NT2/D1 (cell line): Measurements from ENCODE around the gene SGTA.
"Not testable (repeated sequence)": the region's sequence is repeated elsewhere in the genome, so short reads cannot be mapped to it uniquely, and the experiment has no call there.

Source experiments
- DNase-seq: peaks from one replicate; pipeline ENCODE4 v3.0.0-alpha.2; 2011; ENCODE audit warnings: low read depth, low spot score
- H3K27me3 ChIP-seq: 2 replicates; pipeline ENCODE4 v1.6.0; 2011; ENCODE audit warnings: mild to moderate bottlenecking; ENCODE audit not compliant: insufficient read length, insufficient read depth
- H3K36me3 ChIP-seq: 2 replicates; pipeline ENCODE4 v1.6.1; 2011; ENCODE audit warnings: mild to moderate bottlenecking, low read length, mixed read lengths; ENCODE audit not compliant: insufficient read depth, insufficient read length
- H3K4me1 ChIP-seq: 2 replicates; pipeline ENCODE4 v1.5.1; 2011; ENCODE audit not compliant: insufficient read depth, insufficient read length
- H3K4me3 ChIP-seq: 2 replicates; pipeline ENCODE4 v1.5.1; 2011; ENCODE audit warnings: low read depth; ENCODE audit not compliant: insufficient read length
- H3K9ac ChIP-seq: 2 replicates; pipeline ENCODE4 v1.6.0; 2011; ENCODE audit warnings: low read depth; ENCODE audit not compliant: insufficient read length
- H3K9me3 ChIP-seq: 2 replicates; pipeline ENCODE4 v1.5.1; 2011; ENCODE audit warnings: mild to moderate bottlenecking, low read length; ENCODE audit not compliant: insufficient read depth
- SUZ12 ChIP-seq: IDR thresholded peaks from 2 replicates; pipeline ENCODE4 v1.6.1; 2011; ENCODE audit not compliant: insufficient read length, insufficient read depth; ENCODE audit errors: extremely low read depth
- YY1 ChIP-seq: IDR thresholded peaks from 2 replicates; pipeline ENCODE4 v1.6.1; 2011; ENCODE audit not compliant: insufficient read length, insufficient read depth
- ZNF274 ChIP-seq: IDR thresholded peaks from 2 replicates; pipeline ENCODE4 v1.6.1; 2011; ENCODE audit warnings: mild to moderate bottlenecking, low read depth, low read length

The SGTA gene

DNA sequence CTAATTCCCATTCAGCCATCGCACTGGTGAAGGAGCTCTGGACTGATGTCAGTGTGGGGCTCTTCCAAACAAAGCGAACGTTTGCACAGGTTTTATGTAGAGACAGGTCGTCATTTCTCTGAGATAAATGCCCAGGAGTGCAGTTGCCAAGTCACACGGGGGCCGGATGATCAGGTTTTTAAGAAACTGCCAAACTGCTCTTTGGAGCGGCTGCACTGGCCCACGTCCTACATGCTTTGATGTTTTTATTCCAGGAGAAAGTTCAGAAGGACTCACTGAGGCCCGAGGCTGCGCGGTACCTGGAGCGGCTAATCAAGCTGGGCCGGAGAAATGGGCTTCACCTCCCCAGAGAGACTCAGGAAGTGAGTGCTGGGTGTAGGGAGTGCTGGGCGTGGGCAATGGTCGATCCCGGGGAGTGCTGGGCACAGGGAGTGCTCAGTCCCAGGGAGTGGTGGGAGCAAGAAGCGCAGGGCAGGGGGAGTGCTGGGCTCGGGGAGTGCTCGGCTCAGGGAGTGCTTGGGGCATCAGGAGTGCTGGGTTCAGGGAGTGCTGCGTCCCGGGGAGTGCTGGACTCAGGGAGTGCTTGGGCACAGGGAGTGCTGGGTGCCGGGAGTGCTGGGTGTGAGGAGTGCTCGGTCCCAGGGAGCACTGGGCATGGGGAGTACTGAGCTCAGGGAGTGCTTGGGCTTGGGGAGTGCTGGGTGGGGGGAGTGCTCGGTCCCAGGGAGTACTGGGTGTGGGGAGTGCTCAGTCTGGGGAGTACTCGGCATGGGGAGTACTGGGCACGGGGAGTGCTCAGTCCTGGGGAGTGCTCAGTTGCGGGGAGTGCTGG lies 13.0 kb upstream of the SGTA start:
- Histone ChIP-seq H3K27me3 (no peaks in the 10 kb centered on the region), H3K9me3 (no peaks in the 10 kb centered on the region), H3K36me3 (peaks cover 97% of the 10 kb centered on the region), H3K9ac (no peak overlapping the region), H3K4me3 (no peak overlapping the region), H3K4me1 (peaks cover 15% of the 10 kb centered on the region)
- TF ChIP-seq ZNF274 = no peak
- TF ChIP-seq SUZ12 = no peak
- no peak for TF ChIP-seq YY1
- no peak for DNase-seq

DNA sequence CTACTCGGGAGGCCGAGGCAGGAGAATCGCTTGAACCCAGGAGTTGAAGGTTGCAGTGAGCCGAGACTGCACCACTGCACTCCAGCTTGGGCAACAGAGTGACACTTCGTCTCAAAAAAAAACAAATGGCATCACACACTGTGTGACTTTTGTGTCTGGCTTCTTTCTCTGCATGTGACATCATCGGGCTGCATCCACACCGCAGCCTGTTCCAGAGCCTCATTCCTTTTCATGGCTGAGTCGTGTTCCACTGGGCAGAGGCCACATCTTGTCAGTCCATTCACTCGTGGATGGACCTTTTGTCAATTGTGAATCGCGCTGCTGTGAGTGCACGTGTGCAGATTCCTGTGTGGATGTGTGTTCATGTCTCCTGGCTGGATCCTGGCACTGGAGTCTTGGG lies 10.5 kb upstream of the SGTA start:
- DNase-seq = no peak
- H3K4me1 ChIP-seq = peaks cover 17% of the 10 kb centered on the region
- TF ChIP-seq YY1 (no peak), SUZ12 (no peak), ZNF274 (no peak)
- H3K9ac ChIP-seq = no peak overlapping the region
- H3K4me3 ChIP-seq = no peak overlapping the region
- peaks cover 96% of the 10 kb centered on the region for H3K36me3 ChIP-seq
- no peaks in the 10 kb centered on the region for H3K27me3 ChIP-seq
- H3K9me3 ChIP-seq = no peaks in the 10 kb centered on the region

DNA sequence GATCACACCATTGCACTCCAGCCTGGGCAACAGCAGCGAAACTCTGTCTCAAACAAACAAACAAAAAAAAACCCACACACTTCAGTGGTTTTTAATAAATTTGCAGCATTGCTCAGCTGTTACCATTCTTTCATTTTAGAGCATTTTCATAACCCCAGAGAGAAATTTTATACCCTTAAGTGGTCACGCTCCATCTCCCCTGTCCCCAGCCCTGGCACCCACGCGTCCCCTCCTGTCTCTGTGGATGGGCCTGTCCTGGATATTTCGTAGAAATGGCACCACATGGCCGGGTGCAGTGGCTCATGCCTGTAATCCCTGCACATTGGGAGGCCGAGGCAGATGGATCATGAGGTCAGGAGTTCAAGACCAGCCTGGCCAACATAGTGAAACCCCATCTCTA lies 10.1 kb upstream of the SGTA start:
- Histone ChIP-seq H3K36me3 (peaks cover 96% of the 10 kb centered on the region), H3K4me3 (no peak overlapping the region), H3K9me3 (no peaks in the 10 kb centered on the region), H3K4me1 (peaks cover 19% of the 10 kb centered on the region), H3K9ac (no peak overlapping the region), H3K27me3 (no peaks in the 10 kb centered on the region)
- no peak for DNase-seq
- TF ChIP-seq YY1 (no peak), SUZ12 (no peak), ZNF274 (no peak)

DNA sequence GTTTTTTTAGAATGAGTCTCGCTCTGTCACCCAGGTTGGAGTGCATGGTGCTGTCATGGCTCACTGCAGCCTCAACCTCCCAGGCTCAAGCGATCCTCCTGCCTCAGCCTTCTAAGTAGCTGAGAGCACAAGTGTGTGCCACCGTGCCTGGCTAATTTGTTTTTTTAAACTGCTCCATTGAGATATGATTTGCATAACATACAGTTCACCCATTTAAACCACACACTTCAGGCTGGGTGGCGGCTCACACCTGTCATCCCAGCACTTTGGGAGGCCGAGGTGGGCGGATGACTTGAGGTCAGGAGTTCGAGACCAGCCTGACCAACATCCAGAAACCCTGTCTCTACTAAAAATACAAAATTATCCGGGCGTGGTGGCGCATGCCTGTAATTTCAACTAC lies 9.6 kb upstream of the SGTA start:
- H3K9me3 ChIP-seq = not testable (repeated sequence)
- H3K4me1 ChIP-seq = peaks cover 19% of the 10 kb centered on the region

DNA sequence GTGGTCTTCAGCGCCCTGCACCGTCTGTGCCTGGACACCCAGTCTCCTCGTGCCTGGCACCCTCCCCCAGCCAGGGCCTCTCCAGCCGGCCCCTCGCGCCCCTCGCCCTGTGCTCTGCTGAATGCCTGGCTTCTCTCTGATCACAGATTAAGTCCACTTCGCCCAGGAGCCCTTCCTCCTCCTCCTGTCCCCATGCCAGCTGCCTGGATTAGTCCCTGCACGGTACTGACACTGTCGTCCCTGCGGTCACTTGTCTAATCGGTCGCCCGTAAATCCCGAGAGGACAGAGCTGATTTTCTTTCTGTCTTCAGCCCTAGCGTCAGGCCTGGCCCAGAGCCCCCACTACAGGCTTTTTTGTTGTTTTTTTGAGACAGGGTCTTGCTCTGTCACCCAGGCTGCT lies 8.8 kb upstream of the SGTA start:
- H3K27me3 ChIP-seq = no peaks in the 10 kb centered on the region
- peaks cover 18% of the 10 kb centered on the region for H3K4me1 ChIP-seq
- H3K9me3 ChIP-seq = no peaks in the 10 kb centered on the region
- no peak overlapping the region for H3K9ac ChIP-seq
- TF ChIP-seq ZNF274 (no peak), SUZ12 (no peak), YY1 (no peak)
- H3K4me3 ChIP-seq = no peak overlapping the region
- DNase-seq = no peak
- H3K36me3 ChIP-seq = peaks cover 95% of the 10 kb centered on the region

More for the DNA sequence above, 9.6 kb upstream of the SGTA start:
- not testable (repeated sequence) for H3K27me3 ChIP-seq, H3K4me3 ChIP-seq, DNase-seq, H3K9ac ChIP-seq
- H3K36me3 ChIP-seq = peaks cover 96% of the 10 kb centered on the region

DNA sequence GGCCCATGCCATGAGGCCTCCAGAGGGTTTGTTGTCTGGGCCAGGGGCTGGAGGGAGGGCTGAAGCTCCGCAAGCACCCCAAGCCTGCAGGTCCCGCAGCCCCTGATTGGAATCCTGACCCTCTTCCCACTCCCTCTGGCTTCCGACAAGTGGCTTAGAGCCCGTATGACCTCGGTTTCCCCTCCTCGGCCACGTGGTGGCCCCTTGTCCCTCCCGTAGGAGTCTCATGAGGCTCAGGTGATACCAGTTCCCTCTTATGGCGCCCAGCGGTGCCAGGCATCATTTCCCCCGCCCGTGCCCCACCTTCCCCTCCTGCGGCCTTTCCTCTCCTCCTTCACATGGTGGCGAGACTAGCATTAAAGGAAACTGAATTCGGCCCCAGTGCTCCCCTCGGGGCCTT lies 8.4 kb upstream of the SGTA start:
- Histone ChIP-seq H3K27me3 (no peaks in the 10 kb centered on the region), H3K9ac (no peak overlapping the region), H3K4me3 (no peak overlapping the region), H3K4me1 (peaks cover 15% of the 10 kb centered on the region), H3K36me3 (peaks cover 91% of the 10 kb centered on the region), H3K9me3 (no peaks in the 10 kb centered on the region)
- DNase-seq = no peak
- TF ChIP-seq YY1 (no peak), SUZ12 (no peak)

DNA sequence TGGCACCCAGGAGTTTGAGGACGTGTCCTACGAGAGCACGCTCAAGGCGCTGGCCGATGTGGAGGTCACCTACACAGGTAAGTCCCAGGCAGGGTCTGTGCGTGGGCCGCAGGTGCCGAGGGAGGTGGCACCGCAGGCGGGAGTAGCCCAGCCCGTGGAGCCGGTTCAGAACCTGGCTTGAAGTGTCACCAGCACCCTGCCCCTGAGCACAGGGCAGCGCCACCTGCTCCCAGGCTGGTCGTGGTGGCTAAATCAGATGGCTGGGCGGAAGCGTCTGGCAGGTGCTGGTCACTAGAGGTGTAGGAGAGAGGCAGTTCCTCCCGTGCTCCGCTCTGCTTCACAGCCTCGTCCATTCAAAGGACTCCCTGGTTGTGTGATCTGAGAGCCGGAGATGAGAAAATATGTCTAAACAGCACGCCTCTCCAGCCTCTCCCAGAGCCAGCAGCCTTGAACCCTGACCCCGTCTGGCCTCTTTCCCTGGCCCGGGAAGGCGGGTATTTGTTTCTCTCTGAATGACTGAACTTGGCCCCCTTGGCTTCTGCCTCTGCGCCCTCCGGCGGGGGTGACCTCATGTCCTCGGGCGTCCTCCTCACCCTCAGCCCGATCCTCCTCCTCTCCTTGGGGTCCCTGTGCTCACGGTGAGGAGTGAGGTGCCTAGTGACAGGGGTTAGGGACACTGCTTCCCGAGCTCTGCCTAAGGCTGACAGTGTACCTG lies 7.6 kb upstream of the SGTA start:
- no peak overlapping the region for H3K4me3 ChIP-seq
- TF ChIP-seq SUZ12 = no peak
- no peak for TF ChIP-seq YY1
- TF ChIP-seq ZNF274 = no peak
- H3K4me1 ChIP-seq = peaks cover 11% of the 10 kb centered on the region
- DNase-seq = no peak
- no peaks in the 10 kb centered on the region for H3K9me3 ChIP-seq
- peaks cover 86% of the 10 kb centered on the region for H3K36me3 ChIP-seq
- no peak overlapping the region for H3K9ac ChIP-seq
- H3K27me3 ChIP-seq = no peaks in the 10 kb centered on the region

DNA sequence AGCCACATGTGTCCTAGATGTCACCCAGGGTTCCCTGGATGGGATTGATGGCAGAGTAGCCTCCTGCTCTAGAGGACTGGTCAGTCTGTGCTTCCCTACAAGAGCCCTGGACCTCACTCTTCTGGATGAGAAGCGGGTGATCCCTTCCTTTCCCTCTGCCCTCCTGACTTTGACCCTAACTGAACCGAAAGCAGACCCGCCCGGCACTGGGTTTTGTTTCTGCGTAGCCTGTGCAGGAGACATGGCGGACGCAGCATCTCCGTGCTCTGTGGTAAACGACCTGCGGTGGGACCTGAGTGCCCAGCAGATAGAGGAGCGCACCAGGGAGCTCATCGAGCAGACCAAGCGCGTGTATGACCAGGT lies 7.1 kb upstream of the SGTA start:
- H3K9me3 ChIP-seq = no peaks in the 10 kb centered on the region
- no peaks in the 10 kb centered on the region for H3K27me3 ChIP-seq
- peaks cover 80% of the 10 kb centered on the region for H3K36me3 ChIP-seq
- TF ChIP-seq SUZ12 (no peak), ZNF274 (no peak), YY1 (no peak)
- no peak overlapping the region for H3K4me3 ChIP-seq
- no peak overlapping the region for H3K9ac ChIP-seq
- no peak for DNase-seq
- peaks cover 11% of the 10 kb centered on the region for H3K4me1 ChIP-seq
